GM12892 (cell line): ENCODE data around the gene POLR1A.

Experiments used
- POLR2A ChIP-seq: IDR thresholded peaks from 2 replicates; pipeline ENCODE4 v1.6.1; 2011; ENCODE audit warnings: low read depth, low read length, control low read depth
- POLR2AphosphoS5 ChIP-seq: IDR thresholded peaks from 2 replicates; pipeline ENCODE4 v1.6.1; 2011; ENCODE audit warnings: low read depth, low read length, control low read depth
- TAF1 ChIP-seq: IDR thresholded peaks from 2 replicates; pipeline ENCODE4 v1.6.1; 2011; ENCODE audit warnings: low read depth, mild to moderate bottlenecking, control low read depth, low read length, borderline replicate concordance

GRCh38 chr2:86136141-86136540 lies 30.5 kb upstream of the POLR1A start:
- no peak for TF ChIP-seq POLR2AphosphoS5
- no peak for TF ChIP-seq POLR2A
- no peak for TF ChIP-seq TAF1
